SK-MEL-5 (cell line): ENCODE data around the gene CELA2B. TPM values are rescaled to one million over a fixed set of nuclear protein-coding genes. Genes with fewer than 3 reads are reported as not detected.
"Not testable (repeated sequence)": the region's sequence is repeated elsewhere in the genome, so short reads cannot be mapped to it uniquely, and the experiment has no call there.

Source experiments
- DNase-seq: peaks from one replicate; pipeline ENCODE4 v3.0.0-alpha.2; 2016; ENCODE audit warnings: low read depth, low spot score
- in situ Hi-C: cut with HindIII; loops from 2 replicates; pipeline ENCODE4 v1.10.0; 2016; ENCODE audit warnings: low sequenced_read_pairs, high pct_unique_total_duplicates, low pct_unique_long_range_greater_than_20kb
- total RNA-seq: library from RNA; depleted of rRNA; stranded (reverse); fragments of >200 nt; shearing (Covaris generic); gene quantifications from 2 replicates; pipeline ENCODE4 v1.2.3, GENCODE V29; 2014

The CELA2B gene
- total RNA-seq, 1 experiment from 2014 or later, result not detected

DNA sequence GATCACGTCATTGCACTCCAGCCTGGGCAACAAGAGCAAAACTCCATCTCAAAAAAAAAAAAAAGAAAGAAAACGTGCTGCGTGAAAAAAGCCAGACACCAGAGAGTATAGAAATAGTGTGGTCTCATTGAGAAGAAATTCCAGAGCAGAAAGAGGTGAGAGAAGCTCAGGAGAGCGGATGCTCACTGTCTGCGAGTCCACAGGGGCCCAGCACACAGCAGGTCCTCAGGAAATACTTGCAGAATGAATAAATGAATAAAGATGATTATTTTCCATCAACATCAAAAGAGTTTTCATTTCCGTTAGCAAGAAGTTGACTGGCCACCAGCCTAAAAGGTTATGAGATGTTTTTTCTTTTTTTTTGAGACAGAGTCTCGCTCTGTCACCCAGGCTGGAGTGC, 33.7 kb downstream of the CELA2B start:
- no peak for DNase-seq
- in situ Hi-C loops, result no loop called here

DNA sequence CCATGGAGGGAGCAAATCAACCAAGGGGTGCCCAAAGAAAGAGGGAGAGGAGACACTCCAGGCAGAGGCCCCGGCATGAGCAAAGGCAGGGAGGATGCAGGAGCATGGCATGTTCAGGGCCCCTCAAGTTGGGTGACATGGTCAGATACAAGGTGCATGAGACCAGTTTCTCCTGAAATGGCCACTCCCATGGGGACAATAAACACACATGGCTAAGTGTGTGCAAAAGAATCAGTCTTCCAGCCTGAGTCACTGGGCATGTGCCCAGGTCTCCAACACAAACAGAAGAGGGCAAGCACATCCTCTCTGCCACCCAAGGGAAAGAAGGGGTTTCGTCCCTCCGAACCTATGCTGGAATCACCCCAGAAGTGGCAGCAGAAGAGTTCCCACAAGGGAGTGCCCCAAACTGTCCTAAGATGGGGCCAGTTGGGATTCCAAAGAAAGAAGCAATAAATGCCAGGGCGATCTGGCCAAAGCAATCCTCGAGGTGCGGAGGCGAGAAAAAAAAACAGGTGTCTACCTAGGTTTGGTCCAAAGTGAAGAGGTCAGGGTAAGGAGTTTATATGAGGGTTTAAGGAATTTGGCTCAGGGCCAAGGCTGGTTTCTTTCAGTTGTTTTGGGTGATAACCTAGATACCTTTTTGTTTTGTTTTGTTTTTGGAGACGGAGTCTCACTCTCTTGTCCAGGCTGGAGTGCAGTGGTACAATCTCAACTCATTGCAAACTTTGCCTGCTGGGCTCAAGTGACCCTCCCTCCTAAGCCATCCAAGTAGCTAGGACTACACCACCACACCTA, 34.9 kb downstream of the CELA2B start:
- DNase-seq, result no peak
- in situ Hi-C loops, result no loop called here

DNA sequence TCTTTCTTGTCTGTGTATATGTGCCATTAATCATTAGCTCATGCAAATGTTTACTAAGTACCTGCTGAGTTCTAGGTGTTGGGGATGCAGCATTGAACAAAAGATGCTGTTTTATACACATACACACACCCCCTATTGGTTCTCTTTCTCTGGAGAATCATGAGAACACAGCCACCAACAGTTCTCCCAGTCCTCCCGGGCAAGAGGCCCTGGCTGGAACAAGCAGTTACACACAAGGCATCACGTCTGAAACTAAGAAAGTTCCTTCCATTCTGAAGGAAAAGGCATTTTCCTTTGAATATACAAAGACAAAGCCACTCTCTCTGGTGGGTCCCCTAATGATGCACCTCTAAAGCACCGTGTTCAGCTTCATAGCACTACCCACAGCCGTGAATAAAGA, 37.3 kb downstream of the CELA2B start:
- no peak for DNase-seq
- in situ Hi-C loops, result no loop called here

DNA sequence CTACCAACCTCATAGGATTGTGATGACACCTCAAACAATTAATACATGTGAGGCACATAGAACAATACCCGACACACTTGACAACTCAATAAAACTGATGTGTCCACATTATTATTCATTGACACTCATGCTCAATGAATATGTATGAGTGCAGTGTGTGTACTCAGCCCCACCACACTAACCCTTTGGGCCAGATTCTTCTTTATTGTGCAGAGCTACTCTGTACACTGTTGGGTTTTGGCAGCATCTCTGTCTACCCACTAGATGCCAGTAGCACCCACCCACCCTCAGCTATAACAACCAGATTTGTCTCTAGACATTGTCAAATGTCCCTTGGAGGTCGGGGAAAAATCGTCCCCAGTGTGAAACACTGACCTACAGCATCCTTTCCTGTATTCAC, 38.0 kb downstream of the CELA2B start:
- in situ Hi-C loops, result no loop called here
- no peak for DNase-seq

DNA sequence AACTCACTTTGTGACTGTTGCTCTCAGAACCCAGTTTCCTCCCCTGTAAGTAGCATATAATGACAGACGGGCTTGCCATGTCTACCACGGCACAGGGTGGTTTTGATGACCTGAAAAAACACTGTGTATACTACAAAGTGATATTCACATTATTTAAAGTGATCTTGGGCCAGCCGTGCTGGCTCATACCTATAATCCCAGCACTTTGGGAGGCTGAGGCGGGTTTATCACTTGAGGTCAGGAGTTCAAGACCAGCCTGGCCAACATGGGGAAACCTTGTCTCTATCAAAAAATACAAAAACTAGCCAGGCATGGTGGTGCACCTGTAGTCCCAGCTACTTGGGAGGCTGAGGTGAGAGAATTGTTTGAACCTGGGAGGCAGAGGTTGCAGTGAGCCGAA, 38.7 kb downstream of the CELA2B start:
- in situ Hi-C loops, DNase-seq: not testable (repeated sequence)

DNA sequence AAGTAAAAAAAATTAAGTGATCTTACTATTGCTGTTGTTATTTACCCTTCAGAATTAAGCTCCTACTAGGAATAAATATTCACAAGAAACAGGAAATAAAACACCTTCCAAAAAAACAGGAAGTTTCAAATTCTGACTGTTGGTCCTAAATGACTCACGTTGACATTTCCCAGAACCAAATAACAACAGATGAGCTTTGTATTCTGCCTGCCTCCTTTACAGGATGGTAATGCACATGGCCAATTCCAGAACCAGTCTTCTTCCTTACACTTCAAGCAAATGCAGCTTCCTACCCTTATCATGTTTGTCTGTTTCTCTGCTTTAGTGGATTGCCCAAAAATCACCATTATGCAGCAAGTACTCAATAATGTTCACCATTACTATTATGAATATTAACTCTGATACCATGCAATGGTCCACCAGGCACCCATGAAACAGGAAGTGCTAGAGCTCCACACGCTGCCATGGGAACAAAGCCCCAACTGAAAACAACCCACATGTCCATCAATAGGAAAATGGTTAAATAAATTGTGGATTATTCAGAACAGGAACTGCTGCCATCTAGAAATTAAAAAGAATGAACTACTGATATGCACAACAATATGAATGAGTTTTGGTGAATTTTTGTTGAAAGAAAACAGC, 39.2 kb downstream of the CELA2B start:
- in situ Hi-C loops, result no loop called here
- DNase-seq, result peak; percentile 56

DNA sequence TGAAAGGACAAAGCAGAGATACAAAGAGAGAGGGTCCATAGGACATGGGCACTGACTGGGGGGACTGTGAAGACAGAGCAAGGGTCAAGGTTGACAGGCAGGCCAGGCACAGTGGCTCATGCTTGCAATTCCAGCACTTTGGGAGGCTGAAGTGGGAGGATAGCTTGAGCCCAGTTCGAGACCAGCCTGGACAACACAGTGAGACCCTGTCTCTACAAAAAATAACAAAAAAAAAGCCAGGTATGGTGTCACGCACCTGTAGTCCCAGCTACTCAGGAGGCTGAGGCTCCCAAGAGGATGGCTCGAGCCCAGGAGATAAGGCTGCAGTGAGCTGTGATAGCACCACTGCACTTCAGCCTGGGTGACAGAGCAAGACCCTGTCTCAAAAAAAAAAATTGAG, 43.7 kb downstream of the CELA2B start:
- DNase-seq, result no peak
- in situ Hi-C loops, result no loop called here

DNA sequence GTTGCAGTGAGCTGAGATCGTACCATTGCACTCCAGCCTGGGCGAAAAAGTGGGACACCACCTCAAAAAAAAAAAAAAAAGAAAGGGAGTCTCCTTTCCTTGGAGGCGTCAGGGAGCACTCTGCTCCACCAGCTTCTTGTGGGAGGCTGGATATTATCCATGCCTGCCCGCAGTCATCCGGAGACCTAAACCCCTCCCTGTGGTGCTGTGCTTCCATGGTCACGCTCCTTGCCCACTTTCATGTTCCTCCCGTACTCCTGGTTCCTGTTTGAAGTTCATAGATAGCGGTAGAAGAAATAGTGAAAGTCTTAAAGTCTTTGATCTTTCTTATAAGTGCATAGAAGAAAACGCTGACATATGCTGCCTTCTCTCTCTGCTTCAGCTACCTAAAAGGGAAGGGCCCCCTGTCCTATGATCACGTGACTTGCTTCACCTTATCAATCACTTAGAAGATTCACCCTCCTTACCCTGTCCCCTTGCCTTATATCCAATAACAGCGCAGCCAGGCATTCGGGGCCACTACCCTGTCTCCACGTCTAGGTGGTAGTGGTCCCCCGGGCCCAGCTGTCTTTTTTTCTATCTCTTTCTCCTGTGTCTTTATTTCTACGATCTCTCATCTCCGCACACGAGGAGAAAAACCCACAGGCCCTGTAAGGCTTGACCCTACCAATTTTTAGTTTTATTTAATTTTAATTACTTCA, 45.5 kb downstream of the CELA2B start:
- in situ Hi-C loops, result not testable (repeated sequence)

DNA sequence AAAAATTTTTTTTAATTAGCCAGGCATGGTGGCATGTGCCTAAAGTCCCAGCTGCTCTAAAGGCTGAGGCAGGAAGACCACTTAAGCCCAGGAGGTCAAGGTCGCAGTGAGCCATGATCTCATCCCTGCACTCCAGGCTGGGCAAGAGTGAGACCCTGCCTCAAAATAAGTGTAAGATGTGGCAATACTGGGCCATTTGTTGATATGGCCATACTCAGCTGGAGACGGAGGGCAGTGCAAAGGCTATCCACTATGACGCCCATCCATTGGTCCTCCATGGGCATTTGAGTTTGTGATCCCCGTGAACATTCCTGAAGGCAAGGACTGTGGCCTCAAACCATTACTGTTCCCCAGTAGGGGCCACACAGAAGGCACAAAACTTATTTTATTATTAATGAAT, 46.6 kb downstream of the CELA2B start:
- in situ Hi-C loops, result no loop called here
- DNase-seq, result no peak

More for the DNA sequence above, 45.5 kb downstream of the CELA2B start:
- not testable (repeated sequence) for DNase-seq

DNA sequence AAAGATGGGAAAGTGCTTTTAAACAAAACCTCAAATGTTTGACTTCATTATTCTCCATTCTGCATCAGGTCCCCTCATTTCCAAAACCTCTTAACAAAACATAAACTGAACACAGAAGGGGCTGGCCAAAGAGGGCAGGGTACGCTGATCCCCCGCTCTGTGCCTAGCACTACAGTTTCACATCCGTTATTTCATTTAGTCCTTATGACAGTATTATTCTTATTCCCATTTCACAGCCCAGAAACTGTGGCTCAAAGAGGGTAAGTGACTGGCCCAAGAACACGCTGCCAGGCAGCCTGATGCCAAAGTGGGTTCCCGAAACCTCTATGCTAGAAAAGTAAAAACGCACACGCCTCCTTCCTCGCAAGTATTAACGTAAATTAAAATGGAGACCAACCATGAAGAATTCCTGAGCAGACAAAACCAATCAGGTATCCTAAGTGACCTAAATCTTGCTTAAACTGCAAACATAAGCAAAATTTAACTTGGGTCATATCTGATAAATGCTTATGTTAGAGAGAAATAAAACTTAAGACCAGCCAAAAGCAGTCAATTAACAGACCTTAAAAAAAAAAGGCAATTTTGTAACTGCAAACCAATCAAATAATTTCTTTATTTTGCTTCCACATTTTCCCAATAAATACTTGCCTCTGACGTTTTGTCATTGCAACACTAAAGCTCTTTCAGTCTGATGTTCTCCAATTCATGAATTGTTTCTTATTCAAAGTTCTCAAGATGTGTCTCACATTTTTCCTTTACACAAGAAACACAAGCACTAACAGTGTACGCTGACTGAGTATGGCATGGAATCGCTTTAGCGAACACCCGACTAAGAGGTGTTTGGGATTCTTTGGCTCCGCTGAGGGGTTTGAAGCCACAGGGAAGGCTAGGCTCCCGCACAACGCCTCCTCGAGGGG, 47.5 kb downstream of the CELA2B start:
- peak; percentile 41 for DNase-seq

DNA sequence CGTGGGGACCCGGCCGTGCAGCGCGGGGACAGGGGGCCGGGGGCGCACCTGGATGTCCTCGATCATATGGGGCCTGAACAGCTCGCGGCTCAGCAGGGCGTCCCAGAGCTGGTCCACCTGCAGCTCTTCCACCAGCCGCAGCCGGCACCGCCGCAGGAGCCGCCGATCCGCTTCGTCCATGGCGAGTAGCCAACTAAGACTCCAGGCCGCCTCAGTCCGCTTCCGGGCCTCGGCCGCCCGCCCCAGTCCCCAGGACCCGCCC, 48.0 kb downstream of the CELA2B start, which contains the start of gene CASP9:
TSS of gene CASP9 (minus strand) at position 195 of the 262 bp plus-strand sequence. CDS start at position 180, 15 bp downstream.
- DNase-seq, result no peak
- in situ Hi-C loops, result no loop called here

More for the DNA sequence above, 47.5 kb downstream of the CELA2B start:
- in situ Hi-C loops, result no loop called here

DNA sequence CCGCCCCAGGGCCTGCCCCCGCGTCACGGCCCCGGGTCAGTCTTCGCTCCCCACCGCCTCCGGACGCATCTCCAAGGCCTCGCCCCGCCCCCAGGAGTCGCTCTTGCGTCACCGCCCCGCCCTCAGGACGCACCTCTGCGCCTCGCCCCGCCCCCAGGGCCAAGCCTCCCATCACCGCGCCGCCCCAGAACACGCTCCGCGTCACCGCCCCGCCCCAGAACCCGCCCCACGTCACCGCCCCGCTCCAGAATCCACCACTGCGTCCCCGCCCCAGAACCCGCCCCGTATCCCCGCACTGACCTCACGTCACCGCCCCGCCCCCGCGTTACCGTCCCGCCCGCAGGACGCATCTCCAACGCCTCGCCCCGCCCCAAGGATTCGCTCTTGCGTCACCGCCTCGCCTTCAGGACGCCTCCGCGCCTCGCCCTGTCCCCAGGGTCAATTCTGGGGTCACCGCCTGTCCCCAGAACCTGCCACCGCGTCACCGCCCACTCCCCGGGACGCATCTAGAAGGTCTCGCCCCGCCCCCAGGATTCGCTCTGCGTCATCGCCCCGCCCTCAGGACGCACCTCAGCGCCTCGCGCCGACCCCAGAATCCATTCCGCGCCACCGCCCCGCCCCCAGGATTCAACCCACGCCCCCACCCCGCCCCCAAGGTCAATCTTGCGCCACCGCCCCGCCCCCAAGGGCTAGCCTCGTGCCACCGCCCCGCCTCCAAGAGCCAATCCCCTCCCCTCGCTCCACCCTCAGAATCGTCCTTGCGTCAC, 48.6 kb downstream of the CELA2B start:
- peak; percentile 93 for DNase-seq
- in situ Hi-C loops, result no loop called here

DNA sequence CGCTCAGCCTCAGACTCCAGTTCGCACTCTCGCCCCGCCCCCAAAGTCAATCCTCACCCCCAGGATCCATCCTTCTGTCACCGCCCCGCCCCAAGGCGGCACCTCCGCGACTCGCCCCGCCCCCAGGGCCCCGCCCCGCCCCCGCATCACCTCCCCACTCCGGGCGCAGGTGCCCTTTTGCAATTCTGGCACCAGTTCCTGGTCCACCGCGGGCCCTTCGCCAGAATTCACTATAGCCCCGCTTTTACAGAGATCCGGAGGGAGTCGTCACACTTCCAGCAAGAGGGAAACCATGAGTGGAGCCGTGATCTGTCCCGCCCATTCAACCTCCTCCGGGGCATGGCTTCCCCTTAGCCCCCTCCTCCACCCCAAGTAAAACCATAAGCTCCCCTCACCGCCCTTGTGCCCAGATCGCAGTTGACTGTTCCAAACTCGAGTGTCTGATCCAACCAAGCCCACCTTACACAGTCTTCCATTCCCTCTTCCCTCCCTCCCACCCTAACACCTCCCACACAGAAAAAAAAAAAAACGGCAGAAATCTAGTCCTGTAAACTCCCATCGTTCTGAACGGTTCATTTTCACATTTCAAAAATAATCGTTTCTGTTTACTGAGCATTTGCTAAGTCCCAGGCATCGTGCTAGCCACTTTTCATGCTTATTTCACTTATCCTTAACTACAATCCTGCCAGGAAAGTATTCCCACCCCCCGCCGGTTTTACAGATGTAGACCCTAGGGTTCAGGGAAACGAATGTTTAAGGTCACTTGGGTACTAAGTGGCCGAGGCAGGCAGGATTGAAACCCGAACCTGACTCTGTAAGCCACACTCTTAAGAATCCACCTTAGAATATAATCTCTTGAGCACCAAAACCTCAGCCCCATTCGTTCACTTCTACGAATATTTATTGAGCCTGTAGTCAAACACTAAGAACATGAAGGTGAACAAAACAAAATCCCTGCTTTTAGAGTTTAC, 49.4 kb downstream of the CELA2B start:
- DNase-seq, result peak; percentile 98
- in situ Hi-C loops, result no loop called here

DNA sequence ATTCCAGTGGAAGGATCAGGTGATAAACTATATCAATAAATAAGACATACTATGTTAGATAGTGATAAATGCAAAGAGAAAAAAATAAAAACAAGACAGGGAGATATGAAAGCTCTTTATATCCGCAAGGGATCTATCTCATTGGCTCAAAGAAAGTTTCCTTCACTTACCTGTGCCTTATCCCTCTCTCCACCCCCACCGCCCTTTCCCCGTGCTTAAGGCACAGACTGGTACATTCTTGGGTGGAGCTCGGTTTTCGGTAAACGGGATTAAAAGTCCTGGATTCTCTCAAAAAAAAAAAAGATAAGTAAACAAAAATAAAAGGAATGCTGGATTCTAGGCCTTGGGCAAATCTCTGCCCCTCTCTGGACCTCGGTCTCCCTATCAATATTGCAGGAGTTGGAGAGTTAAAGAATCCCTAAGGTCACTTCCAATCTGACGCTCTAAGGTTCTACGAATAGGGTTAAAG, 50.2 kb downstream of the CELA2B start:
- DNase-seq, result no peak
- in situ Hi-C loops, result no loop called here

DNA sequence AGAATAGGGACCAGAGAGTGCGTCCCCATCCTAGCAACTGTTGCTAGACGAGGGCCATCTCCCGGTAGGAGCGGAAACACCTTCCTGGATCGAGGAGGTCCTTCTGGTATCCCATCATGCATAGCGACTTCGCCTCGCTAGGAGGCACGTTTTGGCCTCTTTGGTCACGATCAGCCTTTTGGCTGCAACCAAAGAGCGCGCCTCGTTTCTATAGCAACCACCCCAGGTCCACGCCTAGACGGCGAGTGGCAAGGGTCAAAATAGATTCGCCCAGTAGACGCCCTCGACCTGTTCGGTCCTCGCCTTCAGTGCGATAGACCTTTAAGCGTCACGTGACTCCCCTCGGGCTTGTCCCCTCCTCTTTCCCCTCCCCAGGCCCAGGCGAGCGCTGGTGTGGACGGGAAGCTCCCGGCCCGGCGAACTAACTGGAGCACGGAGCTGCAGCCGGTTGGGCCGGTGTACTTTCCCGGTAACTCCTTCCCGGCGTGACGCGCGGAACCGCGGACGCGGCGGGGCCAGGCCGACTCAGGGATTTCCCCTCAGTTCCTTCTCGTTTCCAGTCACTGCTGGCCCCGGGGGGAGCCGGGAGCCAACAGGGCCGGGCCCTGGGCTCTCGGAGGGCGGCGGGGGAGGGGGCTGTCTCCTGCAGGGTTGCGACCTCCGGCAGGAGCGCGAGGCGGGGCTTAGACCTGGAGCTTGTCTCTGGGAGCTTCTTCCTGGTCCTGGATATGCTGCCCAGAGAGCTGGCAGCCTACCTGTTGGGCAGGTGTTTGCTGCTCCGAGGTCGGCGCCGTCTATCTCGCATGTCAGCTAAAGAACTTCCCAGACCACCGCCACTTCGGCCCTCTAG, 50.8 kb downstream of the CELA2B start, which contains the start of gene DNAJC16:
TSS of gene DNAJC16 (plus strand) at position 359 of the 850 bp plus-strand sequence. CDS start 2,258 bp downstream, outside the sequence.
- in situ Hi-C loops, result no loop called here
- peak; percentile 100 for DNase-seq
